ENCODE results near the gene PRCD. TPM values are rescaled to one million over a fixed set of nuclear protein-coding genes. Genes with fewer than 3 reads are reported as not detected.
A peak's percentile ranks its signal among the peaks of the same experiment; 100 is the strongest.

PRCD gene
- total and polyA plus RNA-seq, 2 donors (not counting 1 experiment from before 2014, with no cell fraction given), result 18.0 to 30.6 TPM

GRCh38 chr17:76560036-76560876 is 20.4 kb downstream of the PRCD start:
- H3K4me1 Mint-ChIP-seq, result peaks cover 58% of the 10 kb centered on the region
- peaks cover 18% of the 10 kb centered on the region for H4K20me1 ChIP-seq (ENCODE audit: control insufficient read depth, insufficient read depth, low read length, poor library complexity, severe bottlenecking)
- WGBS (ENCODE audit: insufficient coverage), result 90% methylated on average over 4 of the region's 10 CpGs
- H3K4me3 ChIP-seq (ENCODE audit: control extremely low read depth in 1 of 5, extremely low read depth in 1 of 5, insufficient read depth in 1 of 5, low read depth in 2 of 5, low read length in 4 of 5), result no peak overlapping the region
- no peaks in the 10 kb centered on the region for H3K9me3 Mint-ChIP-seq (ENCODE audit: insufficient read depth)
- no peak for ATAC-seq (ENCODE audit: low read depth)
- POLR2A ChIA-PET, result interaction anchor here (1.1 kb wide), 1 partner anchor 24 kb away, joined by 3 read pairs; no protein-coding TSS in a partner anchor
- peaks cover 16 to 37% of the 10 kb centered on the region in 2 donors for H3K4me1 ChIP-seq (ENCODE audit: control insufficient read depth in 2 of 2, insufficient read depth in 2 of 2, low read length in 2 of 2)
- TF ChIP-seq CTCF (IDR thresholded peaks at IDR 0.05), result no peak
- TF ChIP-seq EZH2 (IDR thresholded peaks at IDR 0.05; ENCODE audit: borderline replicate concordance, insufficient read depth, low read depth, low read length, poor library complexity, severe bottlenecking), result no peak
- H3K4me3 Mint-ChIP-seq, result peak overlapping the region; percentile 60
- no peak overlapping the region for H3K9ac ChIP-seq (ENCODE audit: low read length)
- peaks cover 45% of the 10 kb centered on the region for H3K79me2 ChIP-seq (ENCODE audit: control insufficient read depth, insufficient read depth, low read length)
- DNase-seq, result no peak
- H3K27ac Mint-ChIP-seq, result peak overlapping the region; percentile 63
- CTCF ChIA-PET, result interaction anchor here (0.6 to 7.1 kb wide), 6 partner anchors 37 to 378 kb away, joined by 3 to 84 read pairs (median 4); no protein-coding TSS in a partner anchor
- H3K27ac ChIP-seq (ENCODE audit: low read length in 2 of 2), result peak overlapping the region in 1 of 2 donors; percentile 3
- H2AFZ ChIP-seq (ENCODE audit: insufficient read depth, low read depth, low read length, poor library complexity, severe bottlenecking), result no peak overlapping the region
- H3K27me3 Mint-ChIP-seq, result no peaks in the 10 kb centered on the region
- H3K9me3 ChIP-seq (ENCODE audit: control extremely low read depth in 1 of 3, control insufficient read depth in 2 of 3, insufficient read depth in 1 of 3, low read length in 2 of 3), result no peaks in the 10 kb centered on the region
- H3K27me3 ChIP-seq (replicated peaks in 1 of 4; ENCODE audit: control extremely low read depth in 1 of 4, control insufficient read depth in 3 of 4, insufficient read depth in 4 of 4, low read length in 3 of 4), result no peaks in the 10 kb centered on the region
- peaks cover 1 to 31% of the 10 kb centered on the region in 2 experiments for H3K36me3 ChIP-seq (replicated peaks in 1 of 2; ENCODE audit: control extremely low read depth in 1 of 2, control insufficient read depth in 1 of 2, extremely low read depth in 1 of 2, insufficient read depth in 2 of 2, low read length in 1 of 2)
- intact Hi-C loops (cut with micrococcal nuclease), result no loop called here
- H3K4me2 ChIP-seq (replicated peaks; ENCODE audit: low read depth, low read length, poor library complexity, severe bottlenecking), result peak overlapping the region; percentile 27

GRCh38 chr17:76560877-76561221 is 21.0 kb downstream of the PRCD start:
- TF ChIP-seq EZH2 (IDR thresholded peaks at IDR 0.05; ENCODE audit: borderline replicate concordance, insufficient read depth, low read depth, low read length, poor library complexity, severe bottlenecking), result no peak
- TF ChIP-seq CTCF (IDR thresholded peaks at IDR 0.05), result no peak
- no peak overlapping the region for H3K9ac ChIP-seq (ENCODE audit: low read length)
- Mint-ChIP-seq H3K9me3 (ENCODE audit: insufficient read depth) (no peaks in the 10 kb centered on the region), H3K4me1 (peaks cover 56% of the 10 kb centered on the region), H3K27me3 (no peaks in the 10 kb centered on the region), H3K4me3 (peak overlapping the region; percentile 35), H3K27ac (peak overlapping the region; percentile 63)
- intact Hi-C loops (cut with micrococcal nuclease), result no loop called here
- 42% methylated on average over 3 of the region's 6 CpGs for WGBS (ENCODE audit: insufficient coverage)
- H3K27me3 ChIP-seq (replicated peaks in 1 of 4; ENCODE audit: control extremely low read depth in 1 of 4, control insufficient read depth in 3 of 4, insufficient read depth in 4 of 4, low read length in 3 of 4), result no peaks in the 10 kb centered on the region
- H3K4me1 ChIP-seq (ENCODE audit: control insufficient read depth in 2 of 2, insufficient read depth in 2 of 2, low read length in 2 of 2), result peaks cover 16 to 37% of the 10 kb centered on the region in 2 donors
- H3K4me3 ChIP-seq (ENCODE audit: control extremely low read depth in 1 of 5, extremely low read depth in 1 of 5, insufficient read depth in 1 of 5, low read depth in 2 of 5, low read length in 4 of 5), result no peak overlapping the region
- DNase-seq (no peak), ATAC-seq (ENCODE audit: low read depth) (no peak)
- ChIA-PET POLR2A (no interaction called here), CTCF (interaction anchor here (1.2 to 7.1 kb wide), 4 partner anchors 25 to 153 kb away, joined by 3 to 84 read pairs (median 6); partner anchors contain the start of gene ST6GALNAC2)
- no peak overlapping the region for H3K4me2 ChIP-seq (replicated peaks; ENCODE audit: low read depth, low read length, poor library complexity, severe bottlenecking)
- no peaks in the 10 kb centered on the region for H3K9me3 ChIP-seq (ENCODE audit: control extremely low read depth in 1 of 3, control insufficient read depth in 2 of 3, insufficient read depth in 1 of 3, low read length in 2 of 3)
- H2AFZ ChIP-seq (ENCODE audit: insufficient read depth, low read depth, low read length, poor library complexity, severe bottlenecking), result no peak overlapping the region
- peaks cover 20% of the 10 kb centered on the region for H4K20me1 ChIP-seq (ENCODE audit: control insufficient read depth, insufficient read depth, low read length, poor library complexity, severe bottlenecking)
- peak overlapping the region in 1 of 2 donors; percentile 8 for H3K27ac ChIP-seq (ENCODE audit: low read length in 2 of 2)
- H3K79me2 ChIP-seq (ENCODE audit: control insufficient read depth, insufficient read depth, low read length), result peaks cover 45% of the 10 kb centered on the region
- peaks cover 1 to 35% of the 10 kb centered on the region in 2 experiments for H3K36me3 ChIP-seq (replicated peaks in 1 of 2; ENCODE audit: control extremely low read depth in 1 of 2, control insufficient read depth in 1 of 2, extremely low read depth in 1 of 2, insufficient read depth in 2 of 2, low read length in 1 of 2)
